ENCODE results near the gene DRP2.
"Not testable (repeated sequence)": the region's sequence is repeated elsewhere in the genome, so short reads cannot be mapped to it uniquely, and the experiment has no call there.

DRP2 gene

DNA sequence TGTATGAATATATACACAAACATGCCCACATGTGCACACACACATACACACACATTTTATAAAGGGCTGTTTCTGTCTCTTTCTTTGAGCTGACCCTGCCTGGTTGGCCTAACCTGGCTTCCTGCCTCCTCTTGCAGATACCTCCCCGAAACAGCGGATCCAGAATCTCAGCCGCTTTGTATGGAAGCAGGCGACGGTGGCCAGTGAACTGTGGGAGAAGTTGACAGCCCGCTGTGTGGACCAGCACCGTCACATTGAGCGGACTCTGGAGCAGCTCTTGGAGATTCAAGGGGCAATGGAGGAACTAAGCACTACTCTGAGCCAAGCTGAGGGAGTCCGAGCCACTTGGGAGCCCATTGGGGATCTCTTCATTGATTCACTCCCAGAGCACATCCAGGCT lies 21.9 kb downstream of the DRP2 start:
- no peak for DNase-seq (ENCODE audit: low read depth)

- DNase-seq (ENCODE audit: low read depth): no peak
Measured at GRCh38 chrX:101252634-101253033, 33.0 kb downstream of the DRP2 start.

- no peak for DNase-seq (ENCODE audit: low read depth)
Measured at GRCh38 chrX:101257448-101258258, 38.1 kb downstream of the DRP2 start.

DNA sequence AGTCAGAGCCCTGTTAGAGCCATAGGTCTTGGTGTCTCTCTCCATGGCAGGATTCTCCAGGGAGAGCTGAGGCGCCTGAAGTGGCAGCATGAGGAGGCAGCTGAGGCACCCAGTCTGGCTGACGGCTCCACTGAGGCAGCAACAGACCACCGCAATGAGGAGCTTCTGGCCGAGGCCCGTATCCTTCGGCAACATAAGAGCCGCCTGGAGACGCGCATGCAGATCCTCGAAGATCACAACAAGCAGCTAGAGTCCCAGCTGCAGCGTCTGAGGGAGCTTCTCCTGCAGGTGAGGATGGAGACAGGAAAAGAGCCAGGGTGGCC lies 38.6 kb downstream of the DRP2 start:
- no peak for DNase-seq (ENCODE audit: low read depth)

DNA sequence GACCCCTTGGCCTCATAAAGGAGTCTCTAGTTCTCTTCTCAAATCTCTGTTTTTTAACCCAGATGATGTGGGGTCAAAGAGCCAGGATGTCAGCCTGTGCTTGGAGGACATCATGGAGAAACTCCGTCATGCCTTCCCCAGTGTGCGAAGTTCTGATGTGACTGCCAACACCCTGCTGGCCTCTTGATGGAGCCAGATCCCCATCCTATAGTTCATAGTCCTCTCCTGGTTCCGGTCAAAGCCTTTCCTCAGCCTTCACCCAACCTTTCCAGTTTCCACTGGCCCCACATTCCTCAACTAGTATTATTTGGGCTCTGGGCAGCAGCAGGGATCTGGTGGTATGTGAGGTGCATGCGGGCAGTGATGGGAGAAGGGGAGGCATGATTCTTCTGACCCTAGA lies 40.8 kb downstream of the DRP2 start:
- no peak for DNase-seq (ENCODE audit: low read depth)

DNA sequence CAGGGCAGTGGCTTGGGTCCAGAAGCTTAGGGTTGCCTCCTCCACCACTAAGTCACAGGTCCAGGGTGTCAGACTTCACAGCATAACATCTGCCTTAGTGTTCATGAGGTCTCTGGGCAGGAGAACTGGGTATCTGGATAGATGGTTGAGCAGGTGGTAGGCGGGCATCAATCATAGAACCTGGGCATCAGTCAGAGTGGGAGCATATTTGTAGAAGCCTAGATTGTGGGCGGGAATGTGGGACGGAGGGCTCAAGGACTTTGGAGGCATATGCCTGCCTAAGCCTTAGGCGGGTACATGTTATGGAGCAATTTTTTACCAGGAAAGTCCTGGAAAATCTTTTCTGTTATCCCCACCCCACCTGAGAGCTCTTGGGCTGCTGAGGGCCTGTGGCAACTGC lies 43.0 kb downstream of the DRP2 start:
- DNase-seq (ENCODE audit: low read depth): no peak

DNA sequence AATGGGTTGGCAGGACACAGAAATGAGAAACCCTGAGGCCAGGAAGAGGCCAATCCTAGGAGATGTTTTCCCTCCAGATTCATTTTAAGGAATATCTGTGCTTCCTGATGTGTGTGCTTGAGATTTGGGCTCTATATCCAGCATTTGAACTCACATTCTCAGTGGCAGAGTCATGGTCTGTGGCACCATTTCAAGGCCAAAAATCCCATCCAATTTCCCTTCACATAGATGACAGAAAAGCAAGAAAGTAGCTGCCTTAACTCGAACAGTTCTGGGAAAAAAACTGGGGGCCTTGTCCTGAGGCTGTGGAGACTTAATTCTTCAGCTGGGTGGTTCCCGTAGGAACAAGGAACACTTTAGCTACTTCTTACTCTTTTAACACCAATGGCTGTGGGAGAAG lies 44.2 kb downstream of the DRP2 start:
- no peak for DNase-seq (ENCODE audit: low read depth)

GRCh38 chrX:101265869-101266428 lies 46.4 kb downstream of the DRP2 start:
- no peak for DNase-seq (ENCODE audit: low read depth)

GRCh38 chrX:101274198-101274597 lies 54.6 kb downstream of the DRP2 start:
- DNase-seq (ENCODE audit: low read depth): no peak

GRCh38 chrX:101276238-101276637 lies 56.7 kb downstream of the DRP2 start:
- no peak for DNase-seq (ENCODE audit: low read depth)

- DNase-seq (ENCODE audit: low read depth): no peak
Measured at GRCh38 chrX:101287402-101287801, 67.8 kb downstream of the DRP2 start.

GRCh38 chrX:101290957-101291603 lies 71.5 kb downstream of the DRP2 start, which contains the start of gene TAF7L:
TAF7L (minus strand) TSS chrX:101291334; CDS start chrX:101287543, 3,791 bp downstream.
- DNase-seq (ENCODE audit: low read depth): no peak

DNA sequence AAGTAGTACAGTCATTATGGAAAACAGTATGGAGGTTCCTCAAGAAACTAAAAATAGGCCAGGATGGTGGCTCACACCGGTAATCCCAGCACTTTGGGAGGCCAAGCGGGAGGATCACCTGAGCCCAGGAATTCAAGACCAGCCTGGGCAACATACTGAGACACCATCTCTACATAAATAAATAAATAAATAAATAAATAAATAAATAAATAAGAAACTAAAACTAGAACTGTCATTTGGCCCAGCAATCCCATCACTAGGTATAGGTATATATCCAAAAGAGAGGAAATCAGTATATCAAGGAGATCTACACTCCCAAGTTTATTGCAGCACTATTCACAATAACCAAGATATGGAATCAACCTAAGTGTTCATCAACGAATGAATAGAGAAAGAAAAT lies 76.0 kb downstream of the DRP2 start:
- DNase-seq (ENCODE audit: low read depth): not testable (repeated sequence)

GRCh38 chrX:101303790-101304189 lies 84.2 kb downstream of the DRP2 start:
- DNase-seq (ENCODE audit: low read depth): no peak
